Peyer's patch (tissue), 4 donors: ENCODE data around the gene ADORA2B. TPM values are rescaled to one million over a fixed set of nuclear protein-coding genes. Genes with fewer than 3 reads are reported as not detected.

ENCODE experiments used
- DNase-seq, 3 donors: peaks; one replicate each; pipeline ENCODE4 v3.0.0-alpha.2; 2017 to 2019
- H3K27ac ChIP-seq, 4 donors: fragments of 200-600 bp; sonication (generic); one replicate each; pipeline ENCODE4 v1.5.1; 2016 to 2019
- H3K27me3 ChIP-seq, 2 donors: fragments of 200-600 bp; sonication (generic); one replicate each; pipeline ENCODE4 v1.5.1; 2019
- H3K36me3 ChIP-seq, 3 donors: fragments of 200-600 bp; sonication (generic); one replicate each; pipeline ENCODE4 v1.5.1; 2016 to 2019
- H3K4me1 ChIP-seq, 4 donors: fragments of 200-600 bp; sonication (generic); one replicate each; pipeline ENCODE4 v1.5.1; 2016 to 2019
- H3K4me3 ChIP-seq, 4 donors: fragments of 200-600 bp; sonication (generic); 1 replicate in 3 of 4; 2 replicates in 1 of 4; pipeline ENCODE4 v1.5.1; 2016 to 2019; ENCODE audit warnings: mild to moderate bottlenecking in 1 of 4
- H3K9me3 ChIP-seq, 4 donors: fragments of 200-600 bp; sonication (generic); one replicate each; pipeline ENCODE4 v1.5.1; 2016 to 2019; ENCODE audit warnings: mild to moderate bottlenecking in 1 of 4
- POLR2A ChIP-seq, 2 donors: fragments of 450-650 bp; IDR thresholded peaks; one replicate each; pipeline ENCODE4 v1.5.1; 2017; ENCODE audit warnings: antibody characterized with exemption in 2 of 2, mild to moderate bottlenecking in 2 of 2, moderate library complexity in 2 of 2
- total RNA-seq, 4 donors: library from RNA; depleted of rRNA; stranded (reverse); fragments of >200 nt; gene quantifications; one replicate each; pipeline ENCODE4 v1.1.0, GENCODE V29; 2016
- TF ChIP-seq, protein P1 (sequence below), 6 experiments: fragments of 450-650 bp in 4 of 6; fragments of 200-600 bp in 2 of 6; sonication (generic) in 1 of 6; IDR thresholded peaks; one replicate each; pipeline ENCODE4 v1.5.1; 2017 to 2019; ENCODE audit warnings: antibody characterized with exemption in 6 of 6, mild to moderate bottlenecking in 3 of 6, moderate library complexity in 1 of 6

ADORA2B gene
- total RNA-seq, 4 donors from 2014 or later = 7.2 to 16.5 (median 11.6) TPM

- DNase-seq = peak in 1 of 3 donors; percentile 15
- Histone ChIP-seq H3K4me1 (no peaks in the 10 kb centered on the region), H3K4me3 (no peak overlapping the region)
These were observed 18.7 kb upstream of the ADORA2B start for GRCh38 chr17:15926039-15926740.

GRCh38 chr17:15928286-15928785 is 16.6 kb upstream of the ADORA2B start:
- H3K27me3 ChIP-seq = no peaks in the 10 kb centered on the region
- H3K27ac ChIP-seq = no peak overlapping the region
- TF ChIP-seq, protein P1, sequence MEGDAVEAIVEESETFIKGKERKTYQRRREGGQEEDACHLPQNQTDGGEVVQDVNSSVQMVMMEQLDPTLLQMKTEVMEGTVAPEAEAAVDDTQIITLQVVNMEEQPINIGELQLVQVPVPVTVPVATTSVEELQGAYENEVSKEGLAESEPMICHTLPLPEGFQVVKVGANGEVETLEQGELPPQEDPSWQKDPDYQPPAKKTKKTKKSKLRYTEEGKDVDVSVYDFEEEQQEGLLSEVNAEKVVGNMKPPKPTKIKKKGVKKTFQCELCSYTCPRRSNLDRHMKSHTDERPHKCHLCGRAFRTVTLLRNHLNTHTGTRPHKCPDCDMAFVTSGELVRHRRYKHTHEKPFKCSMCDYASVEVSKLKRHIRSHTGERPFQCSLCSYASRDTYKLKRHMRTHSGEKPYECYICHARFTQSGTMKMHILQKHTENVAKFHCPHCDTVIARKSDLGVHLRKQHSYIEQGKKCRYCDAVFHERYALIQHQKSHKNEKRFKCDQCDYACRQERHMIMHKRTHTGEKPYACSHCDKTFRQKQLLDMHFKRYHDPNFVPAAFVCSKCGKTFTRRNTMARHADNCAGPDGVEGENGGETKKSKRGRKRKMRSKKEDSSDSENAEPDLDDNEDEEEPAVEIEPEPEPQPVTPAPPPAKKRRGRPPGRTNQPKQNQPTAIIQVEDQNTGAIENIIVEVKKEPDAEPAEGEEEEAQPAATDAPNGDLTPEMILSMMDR (IDR thresholded peaks at IDR 0.05) = no peak
- no peak for TF ChIP-seq POLR2A (IDR thresholded peaks at IDR 0.05)
- H3K4me1 ChIP-seq = no peaks in the 10 kb centered on the region
- H3K4me3 ChIP-seq = no peak overlapping the region
- H3K9me3 ChIP-seq = no peaks in the 10 kb centered on the region
- H3K36me3 ChIP-seq = no peaks in the 10 kb centered on the region
- peak in 1 of 3 donors; percentile 36 for DNase-seq

More at GRCh38 chr17:15926039-15926740, 18.7 kb upstream of the ADORA2B start:
- Histone ChIP-seq H3K36me3 (no peaks in the 10 kb centered on the region), H3K9me3 (no peaks in the 10 kb centered on the region), H3K27me3 (no peaks in the 10 kb centered on the region), H3K27ac (no peak overlapping the region)
- TF ChIP-seq, protein P1 (IDR thresholded peaks at IDR 0.05) = no peak
- no peak for TF ChIP-seq POLR2A (IDR thresholded peaks at IDR 0.05)

GRCh38 chr17:15929941-15930340 is 15.0 kb upstream of the ADORA2B start:
- Histone ChIP-seq H3K4me3 (no peak overlapping the region), H3K36me3 (no peaks in the 10 kb centered on the region), H3K27ac (no peak overlapping the region), H3K9me3 (no peaks in the 10 kb centered on the region), H3K27me3 (no peaks in the 10 kb centered on the region), H3K4me1 (no peaks in the 10 kb centered on the region)
- peak in 1 of 3 donors; percentile 11 for DNase-seq
- no peak for TF ChIP-seq POLR2A (IDR thresholded peaks at IDR 0.05)
- TF ChIP-seq, protein P1 (IDR thresholded peaks at IDR 0.05) = no peak

DNA sequence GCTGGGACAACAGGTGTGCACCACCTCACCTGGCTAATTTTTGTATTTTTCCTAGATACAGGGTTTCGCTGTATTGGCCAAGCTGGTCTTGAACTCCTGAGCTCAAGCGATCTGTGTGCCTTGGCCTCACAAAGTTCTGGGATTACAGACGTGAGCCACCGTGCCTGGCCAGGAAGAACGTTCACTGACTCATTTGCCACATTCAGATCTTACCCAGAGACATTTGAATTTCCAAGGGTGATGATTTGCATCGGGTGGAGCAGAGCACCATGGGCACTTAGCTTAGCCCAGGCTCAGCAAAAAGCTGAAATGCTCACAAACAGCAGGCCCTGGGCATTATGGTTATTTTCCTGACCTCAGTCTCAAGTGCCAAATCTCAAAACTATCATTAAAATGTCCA is 14.5 kb upstream of the ADORA2B start:
- DNase-seq = peak in 1 of 3 donors; percentile 5
- Histone ChIP-seq H3K27ac (no peak overlapping the region), H3K4me1 (no peaks in the 10 kb centered on the region), H3K4me3 (no peak overlapping the region), H3K27me3 (no peaks in the 10 kb centered on the region), H3K9me3 (no peaks in the 10 kb centered on the region), H3K36me3 (no peaks in the 10 kb centered on the region)
- TF ChIP-seq, protein P1 (IDR thresholded peaks at IDR 0.05) = no peak
- no peak for TF ChIP-seq POLR2A (IDR thresholded peaks at IDR 0.05)

DNA sequence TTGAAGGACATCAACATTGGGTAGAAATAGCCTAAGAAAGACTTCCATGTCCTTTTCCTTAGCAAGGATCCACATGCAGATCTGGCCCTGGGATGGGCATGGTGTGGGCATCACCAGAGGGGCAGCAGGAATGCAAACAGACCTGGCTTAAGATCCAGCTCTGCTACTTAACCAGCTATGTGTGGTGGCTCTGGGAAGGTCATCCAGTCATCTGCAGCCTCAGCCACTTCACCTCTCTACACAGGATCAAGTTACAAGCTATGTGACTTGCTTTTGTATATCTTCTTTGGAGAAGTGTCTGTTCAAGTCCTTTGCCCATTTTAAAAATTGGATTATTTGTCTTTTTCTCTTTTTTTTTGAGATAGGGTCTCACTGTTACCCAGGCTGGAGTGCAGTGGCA is 13.5 kb upstream of the ADORA2B start:
- no peaks in the 10 kb centered on the region for H3K27me3 ChIP-seq
- H3K4me1 ChIP-seq = no peaks in the 10 kb centered on the region
- no peak overlapping the region for H3K27ac ChIP-seq
- peak in 1 of 3 donors; percentile 3 for DNase-seq
- TF ChIP-seq POLR2A (IDR thresholded peaks at IDR 0.05) = no peak
- TF ChIP-seq, protein P1 (IDR thresholded peaks at IDR 0.05) = no peak
- H3K9me3 ChIP-seq = no peaks in the 10 kb centered on the region
- no peak overlapping the region for H3K4me3 ChIP-seq
- no peaks in the 10 kb centered on the region for H3K36me3 ChIP-seq
